Astrocyte (in vitro differentiated cells and primary cell): ENCODE data around the gene CCDC102A. TPM values are rescaled to one million over a fixed set of nuclear protein-coding genes. Genes with fewer than 3 reads are reported as not detected.

Experiments used
- DNase-seq: peaks from one replicate; pipeline ENCODE4 v3.0.0-alpha.2; 2010; ENCODE audit warnings: low read depth
- FAIRE-seq: peaks from 2 replicates; lab custom pipeline; 2011; peaks lifted over from hg19 to GRCh38; lab: Jason Lieb, UNC
- H2AFZ ChIP-seq: 2 replicates; pipeline ENCODE4 v1.6.0; 2012; ENCODE audit warnings: low read depth, low read length, inconsistent platforms
- H3K27ac ChIP-seq: 2 replicates; pipeline ENCODE4 v1.5.1; 2011; ENCODE audit warnings: low read depth, low read length, inconsistent platforms
- H3K27me3 ChIP-seq: 2 replicates; pipeline ENCODE4 v1.6.0; 2011; ENCODE audit warnings: low read length, inconsistent platforms; ENCODE audit not compliant: insufficient read depth
- H3K36me3 ChIP-seq: 2 replicates; pipeline ENCODE4 v1.5.1; 2011; ENCODE audit warnings: low read length, inconsistent platforms; ENCODE audit not compliant: insufficient read depth
- H3K4me1 ChIP-seq: 2 replicates; pipeline ENCODE4 v1.5.1; 2011; ENCODE audit warnings: low read length, inconsistent platforms; ENCODE audit not compliant: insufficient read depth
- H3K4me2 ChIP-seq: 2 replicates; pipeline ENCODE4 v1.6.0; 2012; ENCODE audit warnings: low read length, inconsistent platforms
- H3K4me3 ChIP-seq: 2 replicates; pipeline ENCODE4 v1.5.1; 2011; ENCODE audit warnings: low read depth, mild to moderate bottlenecking, low read length, inconsistent platforms; ENCODE audit not compliant: insufficient read depth
- H3K79me2 ChIP-seq: 2 replicates; pipeline ENCODE4 v1.6.0; 2012; ENCODE audit warnings: mild to moderate bottlenecking, low read length, inconsistent platforms; ENCODE audit not compliant: insufficient read depth
- H3K9ac ChIP-seq: 2 replicates; pipeline ENCODE4 v1.6.0; 2012; ENCODE audit warnings: mild to moderate bottlenecking, low read length, inconsistent platforms
- H3K9me3 ChIP-seq: 2 replicates; pipeline ENCODE4 v1.5.1; 2012; ENCODE audit warnings: low read depth, mild to moderate bottlenecking, low read length, inconsistent platforms; ENCODE audit not compliant: insufficient read depth
- H4K20me1 ChIP-seq: 2 replicates; pipeline ENCODE4 v1.6.0; 2012; ENCODE audit warnings: low read length, inconsistent platforms; ENCODE audit not compliant: insufficient read depth
- H3K27ac Mint-ChIP-seq: one replicate; pipeline ENCODE4 v1.8.0; 2021; ENCODE audit warnings: mild to moderate bottlenecking, mixed read lengths; ENCODE audit not compliant: unreplicated experiment
- H3K27me3 Mint-ChIP-seq: one replicate; pipeline ENCODE4 v1.8.0; 2021; ENCODE audit warnings: low read depth, mixed read lengths; ENCODE audit not compliant: unreplicated experiment
- H3K36me3 Mint-ChIP-seq: one replicate; pipeline ENCODE4 v1.8.0; 2021; ENCODE audit warnings: low read depth, mixed read lengths; ENCODE audit not compliant: unreplicated experiment
- H3K4me1 Mint-ChIP-seq: one replicate; pipeline ENCODE4 v1.8.0; 2021; ENCODE audit warnings: low read depth, mixed read lengths; ENCODE audit not compliant: unreplicated experiment
- H3K4me3 Mint-ChIP-seq: one replicate; pipeline ENCODE4 v1.8.0; 2021; ENCODE audit warnings: mild to moderate bottlenecking, moderate library complexity, mixed read lengths; ENCODE audit not compliant: unreplicated experiment
- H3K9me3 Mint-ChIP-seq: one replicate; pipeline ENCODE4 v1.8.0; 2021; ENCODE audit warnings: mild to moderate bottlenecking, mixed read lengths; ENCODE audit not compliant: unreplicated experiment
- CTCF ChIP-seq: IDR thresholded peaks from 2 replicates; pipeline ENCODE4 v1.5.1; 2011; ENCODE audit warnings: low read depth, mild to moderate bottlenecking, inconsistent platforms, low read length, moderate library complexity; ENCODE audit not compliant: insufficient read depth
- EZH2 ChIP-seq: IDR thresholded peaks from 2 replicates; pipeline ENCODE4 v1.6.1; 2012; ENCODE audit warnings: mild to moderate bottlenecking, low read length, inconsistent platforms; ENCODE audit not compliant: insufficient read depth
- total RNA-seq: library from RNA; stranded (reverse); gene quantifications from 2 replicates; pipeline ENCODE4 v1.2.1, GENCODE V29; 2021

CCDC102A gene
- total RNA-seq, 1 donor from 2014 or later: 8.8 TPM

GRCh38 chr16:57537581-57538234 lies 1.3 kb upstream of the CCDC102A start:
- peaks cover 9% of the 10 kb centered on the region for H3K27me3 ChIP-seq
- no peak for DNase-seq
- H3K27ac ChIP-seq: no peak overlapping the region
- TF ChIP-seq EZH2: no peak
- TF ChIP-seq CTCF: no peak
- no peaks in the 10 kb centered on the region for H3K9me3 Mint-ChIP-seq
- FAIRE-seq: no peak
- H3K27me3 Mint-ChIP-seq: peaks cover 26% of the 10 kb centered on the region
- H3K4me1 Mint-ChIP-seq: peaks cover 16% of the 10 kb centered on the region
- H3K9me3 ChIP-seq: no peaks in the 10 kb centered on the region
- H3K27ac Mint-ChIP-seq: no peak overlapping the region
- peaks cover 4% of the 10 kb centered on the region for H4K20me1 ChIP-seq
- H3K79me2 ChIP-seq: peaks cover 14% of the 10 kb centered on the region
- no peak overlapping the region for H3K9ac ChIP-seq
- peak overlapping the region; percentile 79 for H3K4me3 Mint-ChIP-seq
- no peak overlapping the region for H3K4me3 ChIP-seq
- H3K36me3 Mint-ChIP-seq: no peaks in the 10 kb centered on the region
- peaks cover 12% of the 10 kb centered on the region for H3K4me1 ChIP-seq
- peak overlapping the region; percentile 99 for H3K4me2 ChIP-seq
- H3K36me3 ChIP-seq: no peaks in the 10 kb centered on the region
- no peak overlapping the region for H2AFZ ChIP-seq

- Histone ChIP-seq H3K4me3 (peak overlapping the region; percentile 68), H4K20me1 (peaks cover 9% of the 10 kb centered on the region), H3K27ac (no peak overlapping the region), H3K36me3 (no peaks in the 10 kb centered on the region), H3K79me2 (peaks cover 20% of the 10 kb centered on the region), H3K27me3 (peaks cover 9% of the 10 kb centered on the region), H3K4me1 (peaks cover 18% of the 10 kb centered on the region), H3K9me3 (no peaks in the 10 kb centered on the region), H3K4me2 (peak overlapping the region; percentile 99), H3K9ac (no peak overlapping the region), H2AFZ (peak overlapping the region; percentile 77)
- H3K4me3 Mint-ChIP-seq: peak overlapping the region; percentile 79
- H3K4me1 Mint-ChIP-seq: peaks cover 20% of the 10 kb centered on the region
- DNase-seq (no peak), FAIRE-seq (no peak)
- H3K27me3 Mint-ChIP-seq: peaks cover 23% of the 10 kb centered on the region
- H3K9me3 Mint-ChIP-seq: no peaks in the 10 kb centered on the region
- H3K36me3 Mint-ChIP-seq: no peaks in the 10 kb centered on the region
- H3K27ac Mint-ChIP-seq: no peak overlapping the region
- TF ChIP-seq CTCF: no peak
- no peak for TF ChIP-seq EZH2
Measured at GRCh38 chr16:57537194-57537505, 779 bp upstream of the CCDC102A start.

GRCh38 chr16:57535680-57536305 lies 578 bp downstream of the CCDC102A start:
- peak overlapping the region; percentile 79 for H3K4me3 ChIP-seq
- H3K4me3 Mint-ChIP-seq: peak overlapping the region; percentile 83
- H3K27me3 ChIP-seq: peaks cover 9% of the 10 kb centered on the region
- H3K79me2 ChIP-seq: peaks cover 21% of the 10 kb centered on the region
- no peak overlapping the region for H3K27ac Mint-ChIP-seq
- peaks cover 12% of the 10 kb centered on the region for H4K20me1 ChIP-seq
- H3K4me2 ChIP-seq: peak overlapping the region; percentile 99
- peaks cover 4% of the 10 kb centered on the region for H3K9me3 Mint-ChIP-seq
- no peaks in the 10 kb centered on the region for H3K36me3 Mint-ChIP-seq
- H3K4me1 ChIP-seq: peaks cover 18% of the 10 kb centered on the region
- TF ChIP-seq EZH2 (no peak), CTCF (no peak)
- H2AFZ ChIP-seq: peak overlapping the region; percentile 93
- DNase-seq (peak; percentile 81), FAIRE-seq (no peak)
- no peaks in the 10 kb centered on the region for H3K36me3 ChIP-seq
- H3K9me3 ChIP-seq: no peaks in the 10 kb centered on the region
- peak overlapping the region; percentile 84 for H3K9ac ChIP-seq
- H3K27ac ChIP-seq: peak overlapping the region; percentile 48
- H3K27me3 Mint-ChIP-seq: peaks cover 11% of the 10 kb centered on the region
- H3K4me1 Mint-ChIP-seq: peaks cover 31% of the 10 kb centered on the region
